Activated CD4-positive, alpha-beta T cell treated with anti-CD3 and anti-CD28 coated beads, Interleukin-2, amount 10 ng/mL, durations not matched to agents 7 days and 5 days (primary cell): ENCODE results near the gene CXCR5. TPM values are rescaled to one million over a fixed set of nuclear protein-coding genes. Genes with fewer than 3 reads are reported as not detected.

Source experiments
- CTCF ChIA-PET: fragments of 350-600 bp; sonication (Branson Sonifier 250); formaldehyde crosslinking; loops from one replicate; lab custom pipeline; 2021; ENCODE audit warnings: antibody characterized with exemption; lab: Charles Lee
- POLR2A ChIA-PET: fragments of 350-600 bp; sonication (Branson Sonifier 250); formaldehyde crosslinking; loops from one replicate; lab custom pipeline; 2021; ENCODE audit warnings: antibody characterized with exemption; lab: Charles Lee
- DNase-seq: peaks from one replicate; pipeline ENCODE4 v3.0.0-alpha.2; 2020
- H3K27ac Mint-ChIP-seq: one replicate; pipeline ENCODE4 v1.8.0; 2021; ENCODE audit warnings: mild to moderate bottlenecking, moderate library complexity, mixed read lengths
- H3K27me3 Mint-ChIP-seq: one replicate; pipeline ENCODE4 v1.8.0; 2021; ENCODE audit warnings: mixed read lengths
- H3K36me3 Mint-ChIP-seq: one replicate; pipeline ENCODE4 v1.8.0; 2021; ENCODE audit warnings: low read depth, mixed read lengths
- H3K4me1 Mint-ChIP-seq: one replicate; pipeline ENCODE4 v1.8.0; 2021; ENCODE audit warnings: mixed read lengths
- H3K4me3 Mint-ChIP-seq: one replicate; pipeline ENCODE4 v1.8.0; 2021; ENCODE audit warnings: mild to moderate bottlenecking, moderate library complexity, mixed read lengths
- H3K9me3 Mint-ChIP-seq: one replicate; pipeline ENCODE4 v1.8.0; 2021; ENCODE audit warnings: mixed read lengths
- total RNA-seq, 2 experiments: library from RNA; stranded (reverse); gene quantifications; one replicate each; pipeline ENCODE4 v1.2.3, GENCODE V29; 2021

Gene CXCR5
- total RNA-seq, 2 experiments from 2014 or later, result 0.50 to 0.52 TPM

DNA sequence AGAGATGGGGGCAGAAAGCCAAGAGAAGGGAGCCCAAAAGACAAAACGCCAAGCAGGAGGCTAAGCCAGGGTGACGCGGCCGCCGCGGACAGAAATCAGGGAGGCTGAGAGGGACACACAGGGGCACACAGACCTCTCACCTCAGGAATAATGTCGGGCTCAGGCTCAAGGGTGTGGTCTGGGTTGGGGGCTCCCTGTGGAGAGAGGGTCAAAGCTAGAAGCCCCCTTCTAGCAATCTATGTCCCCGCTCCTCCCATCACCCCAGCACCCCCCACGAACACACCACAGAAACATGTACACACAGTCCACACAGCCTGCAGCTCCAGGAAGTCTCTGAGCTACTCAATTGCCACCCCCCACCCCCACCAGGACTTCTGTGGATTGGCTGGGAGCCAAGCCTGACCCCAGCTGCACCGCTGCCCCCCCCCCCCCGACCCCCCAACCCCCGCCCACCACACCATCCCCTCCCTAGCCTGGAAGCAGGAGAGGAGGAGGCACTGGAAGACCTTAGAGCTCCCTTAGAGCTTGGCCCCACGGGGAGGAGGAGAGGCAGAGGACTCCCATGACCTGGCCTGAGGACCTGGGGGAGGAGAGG lies 35.1 kb downstream of the CXCR5 start:
- POLR2A ChIA-PET, result interaction anchor here (0.6 kb wide), 1 partner anchor 126 kb away, joined by 3 read pairs; no protein-coding TSS in a partner anchor
- Mint-ChIP-seq H3K27ac (peak overlapping the region; percentile 94), H3K36me3 (peaks cover 60% of the 10 kb centered on the region), H3K27me3 (no peaks in the 10 kb centered on the region), H3K4me1 (peaks cover 85% of the 10 kb centered on the region), H3K9me3 (no peaks in the 10 kb centered on the region), H3K4me3 (peak overlapping the region; percentile 96)
- CTCF ChIA-PET, result no interaction called here
- no peak for DNase-seq

DNA sequence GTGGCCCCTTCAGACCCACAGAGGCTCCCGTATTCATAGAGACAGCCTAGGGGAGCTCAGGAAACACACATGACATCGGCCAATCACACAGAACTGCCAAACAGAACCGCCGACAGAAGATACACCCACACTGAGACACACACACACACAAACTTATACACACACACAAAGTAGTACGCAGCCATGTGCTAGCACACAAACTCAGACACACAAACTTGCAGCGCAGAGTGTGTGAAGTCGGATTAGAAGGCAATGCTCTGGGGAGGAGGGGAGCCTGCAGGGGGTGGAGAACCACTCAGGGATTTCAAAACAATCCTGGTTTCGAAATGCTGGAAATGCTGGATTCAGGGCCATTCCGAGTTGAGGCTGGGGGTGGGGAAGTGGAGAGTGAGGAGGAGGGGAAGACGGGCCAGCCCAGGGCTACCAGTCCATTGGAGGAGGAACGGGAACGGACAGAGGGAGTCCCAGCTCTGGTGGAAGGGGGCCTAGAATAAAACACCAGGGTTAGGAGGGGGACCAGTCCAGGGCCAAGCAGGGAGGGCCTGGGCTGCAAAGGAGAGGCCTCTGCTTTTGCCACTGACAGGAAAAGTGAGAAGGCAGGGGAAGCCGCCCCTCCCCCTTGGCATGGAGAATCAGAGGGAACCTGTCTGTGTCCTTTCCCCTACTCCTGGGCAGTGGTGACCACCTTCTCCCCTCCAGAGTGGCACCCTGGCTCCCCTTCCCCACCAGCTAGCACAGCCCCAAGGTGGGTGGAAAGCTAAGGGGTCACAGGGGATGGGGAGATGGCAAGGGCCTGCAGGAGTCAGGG lies 37.6 kb downstream of the CXCR5 start:
- DNase-seq, result no peak
- Mint-ChIP-seq H3K4me1 (peaks cover 64% of the 10 kb centered on the region), H3K36me3 (peaks cover 54% of the 10 kb centered on the region), H3K9me3 (no peaks in the 10 kb centered on the region), H3K4me3 (peak overlapping the region; percentile 96), H3K27ac (peak overlapping the region; percentile 92), H3K27me3 (peaks cover under 1% of the 10 kb centered on the region)
- POLR2A ChIA-PET, result interaction anchor here (1.4 kb wide), 1 partner anchor 8 kb away, joined by 5 read pairs; no protein-coding TSS in a partner anchor
- CTCF ChIA-PET, result interaction anchor here (0.9 to 2.8 kb wide), 5 partner anchors 9 to 44 kb away, joined by 3 to 8 read pairs (median 4); partner anchors contain the start of gene UPK2

DNA sequence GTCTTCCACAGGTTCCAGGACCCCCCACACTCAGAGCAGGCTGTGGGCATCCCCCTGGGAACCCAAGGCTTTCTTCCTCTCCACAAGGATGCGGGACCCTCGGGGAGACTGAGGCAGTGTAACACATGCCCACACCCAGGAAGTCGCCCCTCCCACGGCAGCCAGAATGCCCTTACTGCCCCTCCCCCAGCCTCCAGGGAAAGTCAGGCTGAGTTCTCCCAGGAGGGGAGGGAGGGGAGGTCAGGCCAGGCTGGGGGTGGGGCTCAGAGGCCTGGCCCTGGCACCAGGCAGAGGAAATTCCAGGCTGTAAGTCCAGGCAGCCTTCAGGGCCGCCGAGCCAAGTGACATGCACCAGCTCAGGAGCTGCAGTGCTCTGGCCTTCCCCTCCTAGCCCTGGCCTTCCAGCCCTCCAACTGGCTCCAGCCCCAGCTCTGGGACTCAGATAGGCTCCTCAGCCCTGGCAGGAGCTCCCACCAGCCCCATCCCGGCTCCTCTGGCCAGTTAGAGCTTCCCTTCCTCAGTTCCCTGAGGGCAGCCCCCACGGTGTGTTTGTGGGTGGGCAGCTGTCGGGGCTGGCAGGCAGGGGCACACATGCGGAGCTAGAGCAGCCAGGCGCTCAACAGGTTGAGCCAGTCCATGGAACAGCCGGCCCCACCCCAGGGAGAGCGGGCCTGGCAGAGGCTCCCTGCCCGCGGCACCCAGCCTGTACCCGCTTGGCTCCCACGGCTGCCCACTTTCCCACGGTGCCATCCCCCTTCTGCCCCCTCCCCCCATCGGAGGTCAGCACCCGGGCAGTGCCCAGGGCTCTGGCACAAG lies 38.4 kb downstream of the CXCR5 start:
- no peaks in the 10 kb centered on the region for H3K9me3 Mint-ChIP-seq
- peak overlapping the region; percentile 96 for H3K4me3 Mint-ChIP-seq
- H3K27ac Mint-ChIP-seq, result peak overlapping the region; percentile 92
- CTCF ChIA-PET, result interaction anchor here (0.6 to 2.8 kb wide), 9 partner anchors 8 to 1249 kb away, joined by 3 to 8 read pairs (median 4); partner anchors contain the start of gene UPK2
- no peak for DNase-seq
- H3K27me3 Mint-ChIP-seq, result peaks cover 2% of the 10 kb centered on the region
- peaks cover 47% of the 10 kb centered on the region for H3K36me3 Mint-ChIP-seq
- peaks cover 64% of the 10 kb centered on the region for H3K4me1 Mint-ChIP-seq
- POLR2A ChIA-PET, result interaction anchor here (0.5 to 1.4 kb wide), 2 partner anchors 9 to 319 kb away, joined by 3 to 5 read pairs; no protein-coding TSS in a partner anchor

DNA sequence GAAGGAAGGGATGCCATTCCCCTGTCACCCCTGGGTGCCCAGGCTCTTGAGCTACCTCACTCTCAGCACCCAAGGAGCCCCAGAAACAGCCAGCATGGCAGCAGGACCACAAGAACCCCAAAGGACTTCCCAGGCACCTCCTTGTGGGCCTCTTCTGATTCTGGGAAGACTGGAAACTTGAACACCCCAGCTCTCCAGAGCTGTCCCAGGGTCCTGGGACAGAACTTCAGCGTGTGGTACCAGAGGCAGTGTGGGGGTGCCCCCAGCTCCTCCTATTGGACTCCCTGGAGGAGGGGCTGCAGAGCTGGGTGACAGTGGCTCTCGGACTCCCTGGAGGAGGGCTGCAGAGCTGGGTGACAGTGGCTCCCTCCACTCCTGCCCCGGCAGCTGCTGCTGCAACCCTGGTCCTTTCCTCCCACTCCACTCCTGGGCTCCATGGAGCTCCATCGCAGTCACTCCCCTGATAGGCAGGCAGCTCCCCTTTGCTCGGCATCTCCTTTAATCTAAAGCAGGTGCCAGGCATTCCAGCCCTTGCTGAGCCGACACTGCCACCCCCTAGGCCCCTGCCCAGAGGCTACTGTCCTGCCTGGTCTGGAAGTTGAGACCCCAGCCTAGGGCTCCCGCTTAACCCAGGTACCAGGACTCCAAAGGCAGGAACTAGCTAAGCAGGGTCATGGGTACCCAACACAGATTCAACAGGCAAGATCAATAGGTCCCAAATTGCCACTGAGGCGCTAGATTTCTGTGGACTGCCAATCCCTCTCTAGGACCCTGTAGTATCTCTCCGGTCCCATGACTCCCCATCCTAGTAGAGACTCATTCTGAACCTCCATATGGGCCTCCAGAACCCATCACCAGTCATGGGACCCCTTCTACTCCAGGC lies 39.3 kb downstream of the CXCR5 start:
- H3K27me3 Mint-ChIP-seq, result peaks cover 2% of the 10 kb centered on the region
- no peaks in the 10 kb centered on the region for H3K9me3 Mint-ChIP-seq
- DNase-seq, result no peak
- POLR2A ChIA-PET, result interaction anchor here (1.4 kb wide), 1 partner anchor 9 kb away, joined by 5 read pairs; no protein-coding TSS in a partner anchor
- H3K27ac Mint-ChIP-seq, result peak overlapping the region; percentile 82
- peaks cover 64% of the 10 kb centered on the region for H3K4me1 Mint-ChIP-seq
- peak overlapping the region; percentile 96 for H3K4me3 Mint-ChIP-seq
- CTCF ChIA-PET, result interaction anchor here (0.6 to 2.8 kb wide), 11 partner anchors 8 to 1248 kb away, joined by 3 to 8 read pairs (median 4); partner anchors contain the start of gene UPK2
- H3K36me3 Mint-ChIP-seq, result peaks cover 39% of the 10 kb centered on the region

DNA sequence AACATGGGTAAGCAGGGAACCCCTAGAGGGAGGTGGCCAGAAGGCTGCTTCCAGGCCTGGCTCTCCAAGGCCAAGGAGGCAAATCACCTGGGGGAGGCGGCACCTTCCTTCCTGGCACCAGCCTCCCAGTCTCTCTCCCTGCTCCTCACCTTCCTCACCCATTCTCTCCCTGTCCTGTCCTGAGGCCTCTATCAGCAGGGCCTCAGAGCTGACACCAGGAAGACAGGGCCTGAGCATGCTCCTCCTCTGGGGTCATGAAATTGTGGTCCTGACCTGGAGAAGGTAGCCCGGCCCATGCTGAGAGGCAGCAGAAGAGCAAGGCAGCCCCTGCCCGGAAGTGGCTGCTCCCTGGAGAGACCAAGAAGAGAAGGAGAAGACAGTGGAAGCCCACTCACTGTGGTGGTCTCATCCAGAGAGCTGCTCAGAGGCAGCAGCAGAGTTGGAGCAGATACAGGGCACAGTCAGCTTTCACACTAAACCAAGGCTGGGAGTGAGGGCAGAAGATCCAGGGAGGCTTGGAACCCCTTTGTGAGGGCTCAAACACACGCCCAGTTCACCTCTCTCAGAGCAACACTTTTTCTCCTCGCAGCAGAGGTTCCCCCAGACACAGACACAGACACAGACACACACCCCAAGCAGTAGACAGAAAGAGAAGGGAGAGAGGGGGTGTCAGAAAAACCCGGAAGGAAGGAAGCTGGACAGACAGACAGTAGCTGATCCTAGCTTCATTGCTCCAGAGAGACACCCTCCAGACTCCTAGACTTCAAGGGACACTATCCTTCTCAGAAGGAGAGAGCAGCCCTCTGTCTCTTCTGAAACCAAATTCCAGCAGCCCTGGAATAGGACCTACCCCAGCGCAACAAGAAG lies 40.3 kb downstream of the CXCR5 start:
- peak overlapping the region; percentile 82 for H3K27ac Mint-ChIP-seq
- ChIA-PET POLR2A (interaction anchor here (0.6 kb wide), 1 partner anchor 169 kb away, joined by 3 read pairs; no protein-coding TSS in a partner anchor), CTCF (interaction anchor here (0.6 to 1.8 kb wide), 10 partner anchors 7 to 502 kb away, joined by 3 to 7 read pairs (median 4); no protein-coding TSS in a partner anchor)
- H3K9me3 Mint-ChIP-seq, result no peaks in the 10 kb centered on the region
- peak overlapping the region; percentile 96 for H3K4me3 Mint-ChIP-seq
- no peak for DNase-seq
- H3K27me3 Mint-ChIP-seq, result peaks cover 2% of the 10 kb centered on the region
- H3K4me1 Mint-ChIP-seq, result peaks cover 60% of the 10 kb centered on the region
- H3K36me3 Mint-ChIP-seq, result peaks cover 37% of the 10 kb centered on the region

DNA sequence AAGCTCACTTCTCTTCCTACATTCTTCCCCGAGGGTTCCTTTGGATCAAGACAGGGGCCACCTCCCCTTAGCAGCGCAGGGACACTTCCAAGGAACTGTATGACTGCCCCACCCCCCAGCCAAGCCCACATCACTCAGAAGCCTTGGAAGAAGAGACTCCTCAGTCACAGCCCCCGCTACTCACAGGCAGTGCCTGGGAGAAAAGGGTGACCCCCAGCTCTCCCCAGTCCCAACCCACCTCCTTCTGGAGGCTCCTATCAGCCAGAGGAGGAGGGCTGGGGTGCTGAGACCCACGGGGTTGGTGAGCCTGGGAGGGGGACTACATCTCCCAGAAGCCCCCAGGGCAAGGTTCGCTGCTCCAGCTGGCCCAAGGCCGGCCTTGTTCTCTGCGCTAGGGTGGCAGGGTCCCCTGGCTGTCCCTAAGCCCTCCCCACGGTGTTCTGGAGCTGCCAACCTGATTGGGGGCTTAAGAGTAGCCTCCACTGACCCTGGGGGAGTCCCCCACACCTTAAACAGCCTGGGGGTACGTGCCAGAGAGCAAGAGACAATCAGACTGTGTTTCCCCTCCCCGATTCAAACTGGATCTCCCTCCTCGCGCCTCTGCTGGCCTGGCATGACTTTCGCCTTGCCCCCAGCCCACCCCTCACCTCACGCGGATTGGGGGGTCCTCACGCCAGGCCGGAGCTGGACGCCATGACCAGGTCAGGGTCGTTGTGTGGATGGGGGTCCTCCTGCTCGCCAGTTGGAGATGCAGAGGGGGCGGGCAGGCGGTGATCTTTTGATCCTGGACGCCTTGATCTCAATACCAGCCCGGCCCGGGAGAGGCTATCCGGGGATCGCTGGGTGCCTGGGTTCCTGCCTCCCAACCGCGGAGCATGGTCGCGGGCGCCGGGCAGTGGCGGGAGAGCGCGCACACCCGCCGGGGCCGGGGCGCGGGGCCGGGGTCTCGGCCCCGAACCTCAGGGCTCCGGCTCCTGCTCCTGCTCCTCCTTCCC lies 41.2 kb downstream of the CXCR5 start:
- Mint-ChIP-seq H3K4me3 (peak overlapping the region; percentile 96), H3K36me3 (peaks cover 32% of the 10 kb centered on the region), H3K27ac (peak overlapping the region; percentile 82), H3K27me3 (peaks cover 2% of the 10 kb centered on the region), H3K9me3 (no peaks in the 10 kb centered on the region), H3K4me1 (peaks cover 51% of the 10 kb centered on the region)
- ChIA-PET POLR2A (interaction anchor here (0.6 to 1.3 kb wide), 2 partner anchors 12 to 170 kb away, joined by 3 read pairs; no protein-coding TSS in a partner anchor), CTCF (interaction anchor here (0.6 to 2.8 kb wide), 22 partner anchors 9 to 1605 kb away, joined by 3 to 13 read pairs (median 4); partner anchors contain the start of genes CXCR5 and DDX6)
- peak; percentile 59 for DNase-seq

DNA sequence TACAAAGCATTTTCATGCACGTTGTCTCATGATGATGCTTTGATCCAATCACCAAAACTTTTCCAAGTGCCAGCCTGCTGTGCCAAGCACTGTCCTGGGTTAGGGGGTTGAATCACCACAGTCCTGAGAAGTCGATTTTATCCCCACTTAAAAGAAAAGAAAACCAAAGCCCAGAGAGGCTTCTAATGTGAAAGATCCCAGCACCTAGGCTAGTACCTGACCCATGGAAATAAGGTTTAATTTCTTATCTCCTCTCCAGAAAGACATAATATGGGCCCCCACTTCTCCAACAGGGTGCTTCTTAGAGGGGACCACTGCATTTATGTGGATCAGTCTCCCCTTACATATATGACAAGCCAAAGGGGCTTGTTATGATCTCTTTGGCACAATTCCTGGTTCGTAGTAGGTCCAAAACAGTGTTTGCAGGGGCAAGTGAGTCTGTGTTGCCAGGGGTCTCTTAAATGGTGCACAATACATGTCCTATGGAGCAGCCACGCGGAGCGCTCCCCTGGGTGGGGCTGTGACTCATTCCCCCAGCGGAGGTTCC lies 43.9 kb downstream of the CXCR5 start:
- H3K4me1 Mint-ChIP-seq, result peaks cover 49% of the 10 kb centered on the region
- peak overlapping the region; percentile 93 for H3K4me3 Mint-ChIP-seq
- CTCF ChIA-PET, result interaction anchor here (0.7 to 5.0 kb wide), 5 partner anchors 9 to 238 kb away, joined by 3 to 53 read pairs (median 13); partner anchors contain the start of gene DDX6
- H3K36me3 Mint-ChIP-seq, result peaks cover 21% of the 10 kb centered on the region
- POLR2A ChIA-PET, result no interaction called here
- H3K27ac Mint-ChIP-seq, result peak overlapping the region; percentile 98
- peaks cover 2% of the 10 kb centered on the region for H3K27me3 Mint-ChIP-seq
- no peaks in the 10 kb centered on the region for H3K9me3 Mint-ChIP-seq
- DNase-seq, result no peak

DNA sequence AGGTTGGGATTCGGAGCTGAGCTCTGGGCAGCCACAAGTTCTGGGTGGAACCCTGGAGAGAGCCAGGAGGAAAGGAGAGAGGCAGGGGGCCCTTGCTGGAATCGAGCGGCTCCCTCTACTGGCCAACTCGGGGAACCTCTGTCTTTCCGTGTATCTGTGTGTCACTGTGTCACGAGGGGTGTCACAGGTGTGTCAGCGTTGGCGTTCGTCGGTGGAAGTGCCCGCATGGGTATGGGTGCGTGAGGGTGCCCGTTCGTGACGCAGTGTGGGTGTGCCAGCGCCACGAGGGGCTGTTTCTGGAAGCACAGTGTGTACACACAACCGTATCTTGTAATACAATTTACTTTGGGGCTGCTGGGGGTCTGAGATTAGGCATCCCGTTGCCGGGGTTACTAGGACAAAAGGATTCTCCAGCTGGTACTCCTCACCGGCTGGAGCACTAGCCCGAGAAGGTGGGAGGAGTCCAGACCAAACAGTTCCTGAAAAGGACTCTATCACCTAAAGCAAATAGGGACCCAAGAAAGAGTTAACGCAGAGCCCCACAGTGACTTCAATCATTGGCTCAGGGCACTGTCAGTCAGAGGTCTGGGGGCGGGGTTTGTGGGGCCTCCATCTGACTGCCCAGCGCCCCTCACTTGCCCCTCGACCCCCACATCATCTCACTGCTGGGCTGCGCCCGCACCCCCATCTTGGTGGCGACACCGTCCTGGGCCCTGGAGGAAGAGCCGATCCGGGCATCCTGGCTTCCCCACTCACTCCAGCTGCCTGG lies 44.6 kb downstream of the CXCR5 start:
- peaks cover 51% of the 10 kb centered on the region for H3K4me1 Mint-ChIP-seq
- POLR2A ChIA-PET, result no interaction called here
- DNase-seq, result peak; percentile 94
- peak overlapping the region; percentile 93 for H3K4me3 Mint-ChIP-seq
- no peaks in the 10 kb centered on the region for H3K9me3 Mint-ChIP-seq
- peaks cover 16% of the 10 kb centered on the region for H3K36me3 Mint-ChIP-seq
- peak overlapping the region; percentile 98 for H3K27ac Mint-ChIP-seq
- CTCF ChIA-PET, result interaction anchor here (0.7 to 5.0 kb wide), 8 partner anchors 8 to 238 kb away, joined by 3 to 53 read pairs (median 10); partner anchors contain the start of genes DDX6 and UPK2
- peaks cover 2% of the 10 kb centered on the region for H3K27me3 Mint-ChIP-seq
